AG04450 (cell line): ENCODE data around the gene RAI1. TPM values are rescaled to one million over a fixed set of nuclear protein-coding genes. Genes with fewer than 3 reads are reported as not detected.
"Not testable (repeated sequence)": the region's sequence is repeated elsewhere in the genome, so short reads cannot be mapped to it uniquely, and the experiment has no call there.

Experiments used
- CTCF ChIA-PET: fragments of 300-600, 350-600 bp; formaldehyde crosslinking; extraction: SDS; loops from one replicate; lab custom pipeline; 2022; ENCODE audit warnings: antibody characterized with exemption, inconsistent platforms; lab: Charles Lee
- POLR2A ChIA-PET: fragments of 350-600 bp; formaldehyde crosslinking; extraction: SDS; loops from one replicate; lab custom pipeline; 2021; ENCODE audit warnings: antibody characterized with exemption, inconsistent platforms; lab: Yijun Ruan, JAX
- DNase-seq: peaks from one replicate; pipeline ENCODE4 v3.0.0-alpha.2; 2011; ENCODE audit warnings: low read depth, low spot score
- H3K27ac ChIP-seq: one replicate; pipeline ENCODE4 v1.5.1; 2012; ENCODE audit warnings: low read depth, low read length, control low read depth
- H3K27me3 ChIP-seq: one replicate; pipeline ENCODE4 v1.6.0; 2012; ENCODE audit warnings: low read length; ENCODE audit not compliant: control insufficient read depth, insufficient read depth
- H3K4me3 ChIP-seq: 2 replicates; pipeline ENCODE4 v1.5.1; 2011; ENCODE audit warnings: mild to moderate bottlenecking, low read depth, low read length, control low read depth
- H3K9me3 ChIP-seq: 2 replicates; pipeline ENCODE4 v1.5.1; 2012; ENCODE audit warnings: low read length; ENCODE audit not compliant: control insufficient read depth, insufficient read depth
- CTCF ChIP-seq: IDR thresholded peaks from 2 replicates; pipeline ENCODE4 v1.5.1; 2011; ENCODE audit warnings: low read depth, low read length, control low read depth, inconsistent platforms
- polyA plus RNA-seq: library from polyadenylated mRNA; depleted of rRNA; stranded (reverse); fragments of >200 nt; gene quantifications from 2 replicates; pipeline ENCODE4 v1.2.3, GENCODE V29; 2011

The RAI1 gene
- polyA plus RNA-seq, 1 experiment, result 2.1 TPM

GRCh38 chr17:17636272-17636885, 44.9 kb upstream of the RAI1 start:
- POLR2A ChIA-PET, result no interaction called here
- Histone ChIP-seq H3K27ac (no peak overlapping the region), H3K9me3 (peaks cover 4% of the 10 kb centered on the region; the same call in 1 of the 2 replicates), H3K27me3 (peaks cover 13% of the 10 kb centered on the region), H3K4me3 (no peak overlapping the region)
- CTCF ChIA-PET, result interaction anchor here (8.0 kb wide), 1 partner anchor 282 kb away, joined by 121 read pairs; no protein-coding TSS in a partner anchor
- no peak for TF ChIP-seq CTCF
- no peak for DNase-seq

GRCh38 chr17:17638467-17638866, 42.8 kb upstream of the RAI1 start:
- ChIA-PET CTCF (interaction anchor here (0.6 to 8.0 kb wide), 2 partner anchors 284 to 370 kb away, joined by 3 to 121 read pairs; no protein-coding TSS in a partner anchor), POLR2A (interaction anchor here (0.6 kb wide), 1 partner anchor 142 kb away, joined by 5 read pairs; the partner anchor contains the start of gene RASD1)
- Histone ChIP-seq H3K27ac (no peak overlapping the region), H3K9me3 (peaks cover 4% of the 10 kb centered on the region; the same call in 1 of the 2 replicates), H3K4me3 (no peak overlapping the region), H3K27me3 (peaks cover 10% of the 10 kb centered on the region)
- no peak for DNase-seq
- TF ChIP-seq CTCF, result no peak

GRCh38 chr17:17639661-17640270, 41.5 kb upstream of the RAI1 start:
- not testable (repeated sequence) for DNase-seq, H3K27ac ChIP-seq, H3K4me3 ChIP-seq, H3K27me3 ChIP-seq, H3K9me3 ChIP-seq
- POLR2A ChIA-PET, result interaction anchor here (1.8 kb wide), 1 partner anchor 143 kb away, joined by 6 read pairs; the partner anchor contains the start of gene RASD1
- CTCF ChIA-PET, result interaction anchor here (0.7 to 8.0 kb wide), 3 partner anchors 12 to 285 kb away, joined by 4 to 121 read pairs (median 4); no protein-coding TSS in a partner anchor

GRCh38 chr17:17641621-17642409, 39.4 kb upstream of the RAI1 start:
- POLR2A ChIA-PET, result interaction anchor here (1.7 to 1.8 kb wide), 2 partner anchors 145 to 146 kb away, joined by 6 to 12 read pairs; partner anchors contain the start of gene RASD1
- TF ChIP-seq CTCF, result peak; percentile 87

GRCh38 chr17:17645148-17645547, 36.1 kb upstream of the RAI1 start:
- CTCF ChIA-PET, result interaction anchor here (0.9 to 1.3 kb wide), 2 partner anchors 290 to 291 kb away, joined by 3 to 4 read pairs; no protein-coding TSS in a partner anchor
- H3K27me3 ChIP-seq, POLR2A ChIA-PET, DNase-seq, H3K4me3 ChIP-seq, H3K27ac ChIP-seq, H3K9me3 ChIP-seq: not testable (repeated sequence)

More at GRCh38 chr17:17641621-17642409, 39.4 kb upstream of the RAI1 start:
- peak; percentile 56 for DNase-seq
- Histone ChIP-seq H3K4me3 (no peak overlapping the region), H3K27ac (no peak overlapping the region), H3K9me3 (peaks cover 4% of the 10 kb centered on the region; the same call in 1 of the 2 replicates), H3K27me3 (peaks cover 5% of the 10 kb centered on the region)
- CTCF ChIA-PET, result interaction anchor here (0.5 to 8.0 kb wide), 25 partner anchors 9 to 347 kb away, joined by 3 to 121 read pairs (median 4); partner anchors contain the start of genes PEMT and RASD1
